ENCODE results near the gene ZFYVE28.

DNA sequence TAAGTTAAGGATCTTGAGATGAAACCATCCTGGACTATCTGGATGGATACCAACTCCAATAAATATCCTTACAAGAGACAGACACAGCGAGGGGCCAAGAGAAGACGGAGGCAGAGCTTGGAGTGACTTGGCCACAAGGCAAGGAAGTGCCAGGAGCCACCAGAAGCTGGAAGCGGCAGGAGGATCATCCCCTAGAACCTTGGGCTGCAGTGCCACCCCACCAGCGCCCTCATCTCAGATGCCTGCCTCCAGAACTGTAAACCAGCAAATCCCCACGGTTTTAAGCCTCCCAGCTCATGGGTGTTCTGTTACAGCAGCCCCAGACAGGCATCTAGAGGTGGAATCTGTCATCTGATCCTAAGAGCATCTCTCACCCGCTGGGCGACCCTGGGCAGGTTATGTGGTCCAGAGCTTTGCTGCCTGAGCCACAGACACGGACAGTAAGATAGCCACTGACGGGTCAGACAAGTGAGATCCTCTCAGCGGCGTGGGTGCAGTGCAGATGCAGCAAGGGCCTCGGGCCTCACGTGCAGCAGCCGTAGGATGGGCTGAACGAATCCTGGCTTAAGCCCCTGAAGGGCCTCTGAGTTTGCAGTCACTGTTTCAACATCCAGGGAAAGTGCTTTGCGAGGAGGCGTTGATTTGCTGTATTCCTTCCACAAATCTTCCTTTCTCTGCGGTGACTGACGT is 131.4 kb downstream of the ZFYVE28 start:
- TF ChIP-seq, protein P1, sequence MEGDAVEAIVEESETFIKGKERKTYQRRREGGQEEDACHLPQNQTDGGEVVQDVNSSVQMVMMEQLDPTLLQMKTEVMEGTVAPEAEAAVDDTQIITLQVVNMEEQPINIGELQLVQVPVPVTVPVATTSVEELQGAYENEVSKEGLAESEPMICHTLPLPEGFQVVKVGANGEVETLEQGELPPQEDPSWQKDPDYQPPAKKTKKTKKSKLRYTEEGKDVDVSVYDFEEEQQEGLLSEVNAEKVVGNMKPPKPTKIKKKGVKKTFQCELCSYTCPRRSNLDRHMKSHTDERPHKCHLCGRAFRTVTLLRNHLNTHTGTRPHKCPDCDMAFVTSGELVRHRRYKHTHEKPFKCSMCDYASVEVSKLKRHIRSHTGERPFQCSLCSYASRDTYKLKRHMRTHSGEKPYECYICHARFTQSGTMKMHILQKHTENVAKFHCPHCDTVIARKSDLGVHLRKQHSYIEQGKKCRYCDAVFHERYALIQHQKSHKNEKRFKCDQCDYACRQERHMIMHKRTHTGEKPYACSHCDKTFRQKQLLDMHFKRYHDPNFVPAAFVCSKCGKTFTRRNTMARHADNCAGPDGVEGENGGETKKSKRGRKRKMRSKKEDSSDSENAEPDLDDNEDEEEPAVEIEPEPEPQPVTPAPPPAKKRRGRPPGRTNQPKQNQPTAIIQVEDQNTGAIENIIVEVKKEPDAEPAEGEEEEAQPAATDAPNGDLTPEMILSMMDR (IDR thresholded peaks at IDR 0.05), result no peak
- no peak for TF ChIP-seq POLR2A (IDR thresholded peaks at IDR 0.05)
